GM18873 (cell line): ENCODE results near the gene PTPRG.

Experiments used
- ATAC-seq: cut with Tn5 transposase; IDR thresholded peaks from one replicate; pipeline ENCODE4 v1.9.1; 2021; ENCODE audit warnings: mild to moderate bottlenecking, moderate library complexity, moderate number of reproducible peaks; ENCODE audit not compliant: unreplicated experiment, low FRiP score

PTPRG gene

GRCh38 chr3:61901496-61901895 lies 340.1 kb downstream of the PTPRG start:
- ATAC-seq: no peak

GRCh38 chr3:61901986-61902385 lies 340.6 kb downstream of the PTPRG start:
- ATAC-seq: no peak

GRCh38 chr3:61903074-61903473 lies 341.7 kb downstream of the PTPRG start:
- no peak for ATAC-seq

- no peak for ATAC-seq
Measured at GRCh38 chr3:61903931-61904657, 342.7 kb downstream of the PTPRG start.

GRCh38 chr3:61907210-61907795 lies 345.9 kb downstream of the PTPRG start:
- no peak for ATAC-seq

GRCh38 chr3:61908382-61908781 lies 347.0 kb downstream of the PTPRG start:
- no peak for ATAC-seq

- no peak for ATAC-seq
Measured at GRCh38 chr3:61910732-61911131, 349.4 kb downstream of the PTPRG start.

- peak; percentile 69 for ATAC-seq
Measured at GRCh38 chr3:61912158-61912557, 350.8 kb downstream of the PTPRG start.

GRCh38 chr3:61913701-61914100 lies 352.3 kb downstream of the PTPRG start:
- no peak for ATAC-seq

GRCh38 chr3:61914276-61914675 lies 352.9 kb downstream of the PTPRG start:
- no peak for ATAC-seq

- ATAC-seq: no peak
Measured at GRCh38 chr3:61915296-61915695, 353.9 kb downstream of the PTPRG start.

GRCh38 chr3:61919371-61919770 lies 358.0 kb downstream of the PTPRG start:
- ATAC-seq: no peak

- ATAC-seq: no peak
Measured at GRCh38 chr3:61922118-61922517, 360.7 kb downstream of the PTPRG start.

- no peak for ATAC-seq
Measured at GRCh38 chr3:61924090-61924735, 362.8 kb downstream of the PTPRG start.

GRCh38 chr3:61924991-61925390 lies 363.6 kb downstream of the PTPRG start:
- no peak for ATAC-seq

- no peak for ATAC-seq
Measured at GRCh38 chr3:61925721-61926120, 364.4 kb downstream of the PTPRG start.

- no peak for ATAC-seq
Measured at GRCh38 chr3:61926923-61927322, 365.6 kb downstream of the PTPRG start.

- ATAC-seq: no peak
Measured at GRCh38 chr3:61927332-61927731, 366.0 kb downstream of the PTPRG start.

GRCh38 chr3:61928039-61928438 lies 366.7 kb downstream of the PTPRG start:
- ATAC-seq: no peak

- ATAC-seq: no peak
Measured at GRCh38 chr3:61928776-61929314, 367.5 kb downstream of the PTPRG start.

- no peak for ATAC-seq
Measured at GRCh38 chr3:61929617-61930016, 368.2 kb downstream of the PTPRG start.

GRCh38 chr3:61932499-61932898 lies 371.1 kb downstream of the PTPRG start:
- no peak for ATAC-seq
